BJ (cell line): ENCODE data around the gene MORN4. TPM values are rescaled to one million over a fixed set of nuclear protein-coding genes. Genes with fewer than 3 reads are reported as not detected.

Experiments used
- CTCF ChIA-PET: fragments of 350-600 bp; formaldehyde crosslinking; extraction: SDS; loops from one replicate; lab custom pipeline; 2021; ENCODE audit warnings: antibody characterized with exemption, inconsistent platforms; lab: Yijun Ruan, JAX
- POLR2A ChIA-PET: fragments of 300-600 bp; sonication (Branson Sonifier 250); formaldehyde crosslinking; extraction: SDS; loops from one replicate; lab custom pipeline; 2021; ENCODE audit warnings: antibody characterized with exemption; lab: Charles Lee
- DNase-seq: peaks from one replicate; pipeline ENCODE4 v3.0.0-alpha.2; 2011; ENCODE audit warnings: low read depth
- H3K27me3 ChIP-seq: 2 replicates; pipeline ENCODE4 v1.6.0; 2011; ENCODE audit warnings: low read length; ENCODE audit not compliant: control insufficient read depth, insufficient read depth
- H3K36me3 ChIP-seq: 2 replicates; pipeline ENCODE4 v1.5.1; 2011; ENCODE audit warnings: low read length; ENCODE audit not compliant: control insufficient read depth, insufficient read depth
- H3K4me3 ChIP-seq: 2 replicates; pipeline ENCODE4 v1.5.1; 2011; ENCODE audit warnings: low read depth, mild to moderate bottlenecking, control low read depth, low read length
- polyA plus RNA-seq: library from polyadenylated mRNA; depleted of rRNA; stranded (reverse); fragments of >200 nt; gene quantifications from 2 replicates; pipeline ENCODE4 v1.2.3, GENCODE V29; 2011
- TF ChIP-seq, protein P1 (sequence below): IDR thresholded peaks from 2 replicates; pipeline ENCODE4 v1.5.1; 2011; ENCODE audit warnings: low read depth, mild to moderate bottlenecking, control low read depth, inconsistent platforms, low read length, moderate library complexity; ENCODE audit not compliant: insufficient read depth

MORN4 gene
- polyA plus RNA-seq, 1 experiment: 13.8 TPM

DNA sequence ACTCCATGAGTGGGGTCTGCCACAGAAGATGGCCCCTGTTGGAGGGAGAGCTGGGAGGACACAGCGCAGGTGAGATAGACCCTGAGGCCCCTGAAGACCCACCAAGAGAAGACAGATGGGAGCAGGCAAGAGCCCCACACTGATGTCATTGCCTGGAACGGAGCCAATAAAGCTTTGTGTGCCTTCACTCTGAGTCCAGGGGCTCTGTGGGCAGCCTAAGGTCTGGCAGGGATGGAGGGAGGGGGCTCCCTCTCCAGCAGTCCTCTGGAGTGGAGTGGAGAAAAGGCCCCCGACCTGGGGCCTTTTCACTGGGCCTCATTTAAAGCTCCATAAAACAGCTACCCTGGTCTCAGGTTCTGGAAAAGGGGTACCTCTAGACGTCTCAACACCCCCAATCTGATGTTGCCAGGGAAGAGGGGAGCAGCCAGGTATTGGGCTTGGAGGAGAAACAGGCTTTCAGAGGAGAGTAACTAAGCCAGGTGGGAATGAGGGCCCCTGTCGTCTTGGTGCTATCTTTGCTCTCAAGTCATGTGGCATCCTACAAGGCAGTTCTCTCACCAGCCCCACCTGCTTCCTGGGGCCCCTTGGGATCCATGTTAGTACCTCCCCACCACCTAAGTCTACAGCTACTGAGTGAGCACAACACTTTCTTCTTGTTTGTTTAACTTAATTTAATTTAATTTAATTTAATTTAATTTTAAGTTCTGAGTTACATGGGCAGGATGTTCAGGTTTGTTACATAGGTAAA, 42.4 kb downstream of the MORN4 start:
- DNase-seq: no peak
- H3K27me3 ChIP-seq: no peaks in the 10 kb centered on the region
- no peaks in the 10 kb centered on the region for H3K36me3 ChIP-seq
- ChIA-PET POLR2A (no interaction called here), CTCF (interaction anchor here (0.5 to 2.5 kb wide), 3 partner anchors 17 to 186 kb away, joined by 3 to 9 read pairs (median 5); partner anchors contain the start of gene ANKRD2)
- no peak overlapping the region for H3K4me3 ChIP-seq
- TF ChIP-seq, protein P1, sequence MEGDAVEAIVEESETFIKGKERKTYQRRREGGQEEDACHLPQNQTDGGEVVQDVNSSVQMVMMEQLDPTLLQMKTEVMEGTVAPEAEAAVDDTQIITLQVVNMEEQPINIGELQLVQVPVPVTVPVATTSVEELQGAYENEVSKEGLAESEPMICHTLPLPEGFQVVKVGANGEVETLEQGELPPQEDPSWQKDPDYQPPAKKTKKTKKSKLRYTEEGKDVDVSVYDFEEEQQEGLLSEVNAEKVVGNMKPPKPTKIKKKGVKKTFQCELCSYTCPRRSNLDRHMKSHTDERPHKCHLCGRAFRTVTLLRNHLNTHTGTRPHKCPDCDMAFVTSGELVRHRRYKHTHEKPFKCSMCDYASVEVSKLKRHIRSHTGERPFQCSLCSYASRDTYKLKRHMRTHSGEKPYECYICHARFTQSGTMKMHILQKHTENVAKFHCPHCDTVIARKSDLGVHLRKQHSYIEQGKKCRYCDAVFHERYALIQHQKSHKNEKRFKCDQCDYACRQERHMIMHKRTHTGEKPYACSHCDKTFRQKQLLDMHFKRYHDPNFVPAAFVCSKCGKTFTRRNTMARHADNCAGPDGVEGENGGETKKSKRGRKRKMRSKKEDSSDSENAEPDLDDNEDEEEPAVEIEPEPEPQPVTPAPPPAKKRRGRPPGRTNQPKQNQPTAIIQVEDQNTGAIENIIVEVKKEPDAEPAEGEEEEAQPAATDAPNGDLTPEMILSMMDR: no peak

DNA sequence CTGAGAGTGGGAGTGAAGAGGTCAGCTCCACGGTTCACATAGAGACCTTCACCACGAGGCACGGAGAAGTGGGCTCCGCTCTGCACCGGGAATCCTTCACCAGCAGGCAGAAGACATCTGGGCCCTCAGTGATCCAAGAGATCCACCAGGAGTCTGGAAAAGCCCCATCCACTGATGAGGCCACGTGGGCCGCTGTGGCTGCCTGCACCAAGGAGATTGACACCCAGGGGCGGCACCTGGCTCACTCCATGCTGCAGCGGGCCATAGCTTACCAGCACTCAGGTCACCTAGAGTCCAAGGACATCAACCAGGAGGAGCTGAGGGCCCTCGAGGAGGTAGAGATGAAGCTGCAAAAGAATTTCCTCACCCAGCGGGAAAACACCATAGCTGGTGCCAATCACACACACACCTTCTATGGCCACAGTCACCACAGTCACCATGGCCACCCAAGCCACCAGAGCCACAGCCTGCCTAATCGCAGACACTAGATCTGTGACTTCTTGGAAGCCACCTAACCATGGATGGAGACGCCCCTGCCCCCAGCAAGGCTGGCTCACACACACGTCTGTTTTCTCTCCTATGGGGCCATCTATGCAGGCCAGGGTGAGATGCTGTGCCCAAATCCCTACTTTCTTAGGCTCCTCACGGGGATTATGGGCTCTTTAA, 43.1 kb downstream of the MORN4 start:
- Histone ChIP-seq H3K4me3 (no peak overlapping the region), H3K36me3 (no peaks in the 10 kb centered on the region), H3K27me3 (no peaks in the 10 kb centered on the region)
- TF ChIP-seq, protein P1: no peak
- ChIA-PET CTCF (interaction anchor here (0.8 to 2.5 kb wide), 5 partner anchors 15 to 19 kb away, joined by 3 to 9 read pairs (median 3); partner anchors contain the start of gene ANKRD2), POLR2A (no interaction called here)
- no peak for DNase-seq

DNA sequence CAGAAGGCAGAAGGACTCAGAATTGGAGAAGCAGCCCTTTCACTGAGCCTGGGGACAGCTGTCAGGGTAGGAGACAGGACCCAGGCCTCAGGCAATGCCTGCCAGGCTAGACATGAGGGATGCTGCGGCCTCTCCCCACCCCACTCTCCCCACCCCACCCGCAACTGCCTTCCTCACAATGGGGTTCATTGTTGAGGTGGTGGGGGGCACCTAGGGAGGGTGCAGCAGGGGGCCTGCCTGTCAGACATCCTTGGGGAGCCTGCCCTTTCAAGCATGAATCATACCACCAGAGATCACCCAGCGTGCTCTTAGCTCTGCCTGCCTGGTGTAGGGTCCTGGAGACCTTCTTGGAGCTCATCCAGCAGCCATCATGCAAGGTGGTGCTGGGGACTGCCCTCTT, 43.8 kb downstream of the MORN4 start, which contains the start of gene C10orf62:
TSS of gene C10orf62 (plus strand) at position 243 of the 400 bp plus-strand sequence. CDS start 177 bp downstream, outside the sequence.
- TF ChIP-seq, protein P1: no peak
- POLR2A ChIA-PET: no interaction called here
- Histone ChIP-seq H3K27me3 (no peaks in the 10 kb centered on the region), H3K4me3 (no peak within 1 kb of the TSS), H3K36me3 (no peaks in the 10 kb centered on the region)
- no peak for DNase-seq
- CTCF ChIA-PET: interaction anchor here (0.7 to 0.9 kb wide), 4 partner anchors 14 to 196 kb away, joined by 3 to 5 read pairs (median 4); no protein-coding TSS in a partner anchor

DNA sequence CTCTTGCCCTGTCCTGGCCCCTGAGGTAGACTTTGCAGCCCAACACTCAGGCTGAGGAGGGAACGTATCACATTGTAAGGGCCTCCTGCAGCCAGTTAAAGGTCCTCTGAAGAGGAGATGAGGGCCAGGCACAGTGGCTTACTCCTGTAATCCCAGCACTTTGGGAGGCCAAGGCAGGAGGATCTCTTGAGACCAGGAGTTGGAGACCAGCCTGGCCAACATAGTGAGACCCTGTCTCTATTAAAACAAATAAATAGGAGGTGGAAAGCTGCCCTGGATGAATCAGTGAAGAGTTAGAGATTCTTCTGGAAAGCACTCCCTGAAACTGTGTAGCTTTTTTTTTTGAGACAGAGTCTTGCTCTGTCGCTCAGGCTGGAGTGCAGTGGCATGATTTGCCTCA, 46.1 kb downstream of the MORN4 start:
- TF ChIP-seq, protein P1: no peak
- ChIA-PET POLR2A (no interaction called here), CTCF (interaction anchor here (1.0 to 1.7 kb wide), 3 partner anchors 10 to 21 kb away, joined by 3 to 5 read pairs (median 3); partner anchors contain the start of gene ANKRD2)
- no peak overlapping the region for H3K4me3 ChIP-seq
- DNase-seq: no peak
- no peaks in the 10 kb centered on the region for H3K27me3 ChIP-seq
- H3K36me3 ChIP-seq: no peaks in the 10 kb centered on the region

DNA sequence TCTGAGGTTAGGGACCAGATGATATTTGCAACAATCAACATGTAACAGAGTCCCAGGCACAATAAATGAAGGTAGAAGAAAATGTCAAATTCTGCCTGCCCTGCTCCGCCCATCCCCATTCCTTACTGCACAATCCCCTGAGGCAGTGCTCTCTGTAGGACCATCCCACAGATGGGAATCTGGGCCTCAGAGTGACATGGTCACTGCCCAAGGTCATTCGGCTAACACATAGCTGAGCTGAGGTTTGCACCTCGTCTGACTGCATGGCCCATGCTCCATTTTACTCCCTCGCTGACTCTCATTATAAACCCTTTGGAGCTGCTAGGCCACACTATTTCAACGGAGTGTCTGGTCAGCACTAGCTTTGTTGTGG, 47.9 kb downstream of the MORN4 start:
- DNase-seq: no peak
- ChIA-PET CTCF (interaction anchor here (3.7 kb wide), 1 partner anchor 13 kb away, joined by 16 read pairs; the partner anchor contains the start of gene ANKRD2), POLR2A (no interaction called here)
- H3K4me3 ChIP-seq: no peak overlapping the region
- TF ChIP-seq, protein P1: no peak
- H3K36me3 ChIP-seq: no peaks in the 10 kb centered on the region
- H3K27me3 ChIP-seq: no peaks in the 10 kb centered on the region
